ENCODE measurements around the gene ABCA10.

ABCA10 gene

DNA sequence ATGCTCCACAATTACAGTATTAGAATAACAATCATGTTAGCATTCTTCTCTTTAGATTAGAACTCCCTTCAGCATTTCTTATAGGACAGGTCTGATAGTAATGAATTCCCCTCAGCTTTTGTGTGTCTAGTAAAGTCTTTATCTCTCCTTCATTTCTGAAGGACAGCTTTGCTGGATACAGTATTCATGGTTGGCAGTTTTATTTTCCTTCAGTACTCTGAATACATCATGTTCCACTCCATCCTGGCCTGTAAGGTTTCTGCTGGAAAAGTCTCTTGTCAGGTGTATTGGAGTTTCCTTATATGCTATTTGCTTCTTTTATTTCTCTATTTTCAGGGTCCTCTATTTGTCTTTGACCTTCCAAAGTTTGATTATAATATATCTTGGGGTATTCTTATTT lies 4.0 kb upstream of the ABCA10 start:
- H3K27ac Mint-ChIP-seq: no peak overlapping the region
- H3K27me3 Mint-ChIP-seq (ENCODE audit: low read depth, poor library complexity): peaks cover 5% of the 10 kb centered on the region
- H3K4me1 Mint-ChIP-seq: peaks cover 4% of the 10 kb centered on the region
- peaks cover 27% of the 10 kb centered on the region for H3K9me3 Mint-ChIP-seq
- no peak for DNase-seq
- TF ChIP-seq, protein P1, sequence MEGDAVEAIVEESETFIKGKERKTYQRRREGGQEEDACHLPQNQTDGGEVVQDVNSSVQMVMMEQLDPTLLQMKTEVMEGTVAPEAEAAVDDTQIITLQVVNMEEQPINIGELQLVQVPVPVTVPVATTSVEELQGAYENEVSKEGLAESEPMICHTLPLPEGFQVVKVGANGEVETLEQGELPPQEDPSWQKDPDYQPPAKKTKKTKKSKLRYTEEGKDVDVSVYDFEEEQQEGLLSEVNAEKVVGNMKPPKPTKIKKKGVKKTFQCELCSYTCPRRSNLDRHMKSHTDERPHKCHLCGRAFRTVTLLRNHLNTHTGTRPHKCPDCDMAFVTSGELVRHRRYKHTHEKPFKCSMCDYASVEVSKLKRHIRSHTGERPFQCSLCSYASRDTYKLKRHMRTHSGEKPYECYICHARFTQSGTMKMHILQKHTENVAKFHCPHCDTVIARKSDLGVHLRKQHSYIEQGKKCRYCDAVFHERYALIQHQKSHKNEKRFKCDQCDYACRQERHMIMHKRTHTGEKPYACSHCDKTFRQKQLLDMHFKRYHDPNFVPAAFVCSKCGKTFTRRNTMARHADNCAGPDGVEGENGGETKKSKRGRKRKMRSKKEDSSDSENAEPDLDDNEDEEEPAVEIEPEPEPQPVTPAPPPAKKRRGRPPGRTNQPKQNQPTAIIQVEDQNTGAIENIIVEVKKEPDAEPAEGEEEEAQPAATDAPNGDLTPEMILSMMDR (IDR thresholded peaks at IDR 0.05): no peak
- H3K4me3 Mint-ChIP-seq: no peak overlapping the region
- peaks cover 8% of the 10 kb centered on the region for H3K36me3 Mint-ChIP-seq (ENCODE audit: low read depth)

DNA sequence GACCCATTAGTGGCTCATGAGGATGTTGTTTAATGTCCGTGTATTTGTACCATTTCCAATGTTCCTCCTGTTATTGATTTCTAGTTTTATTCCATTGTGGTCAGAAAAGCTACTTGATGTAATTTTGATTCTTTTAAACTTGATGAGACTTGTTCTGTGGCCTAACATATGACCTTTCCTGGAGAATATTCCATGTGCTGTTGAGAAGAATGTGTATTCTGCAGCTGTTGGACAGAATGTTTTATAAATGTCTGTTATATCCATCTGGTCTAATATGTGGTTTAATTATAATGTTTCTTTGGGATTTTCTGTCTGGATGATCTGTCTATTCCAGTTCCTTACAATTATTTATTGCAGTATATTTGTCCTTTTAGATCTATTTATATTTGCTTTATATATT lies 2.9 kb upstream of the ABCA10 start:
- H3K27me3 Mint-ChIP-seq (ENCODE audit: low read depth, poor library complexity): peaks cover 7% of the 10 kb centered on the region
- TF ChIP-seq, protein P1 (IDR thresholded peaks at IDR 0.05): no peak
- peaks cover 4% of the 10 kb centered on the region for H3K4me1 Mint-ChIP-seq
- H3K4me3 Mint-ChIP-seq: no peak overlapping the region
- no peak for DNase-seq
- H3K9me3 Mint-ChIP-seq: peaks cover 27% of the 10 kb centered on the region
- H3K36me3 Mint-ChIP-seq (ENCODE audit: low read depth): peaks cover 8% of the 10 kb centered on the region
- no peak overlapping the region for H3K27ac Mint-ChIP-seq

GRCh38 chr17:69230939-69231338 lies 2.3 kb upstream of the ABCA10 start:
- H3K36me3 Mint-ChIP-seq (ENCODE audit: low read depth): peaks cover 8% of the 10 kb centered on the region
- H3K9me3 Mint-ChIP-seq: peaks cover 27% of the 10 kb centered on the region
- H3K4me1 Mint-ChIP-seq: peaks cover 4% of the 10 kb centered on the region
- H3K4me3 Mint-ChIP-seq: no peak overlapping the region
- DNase-seq: no peak
- H3K27ac Mint-ChIP-seq: no peak overlapping the region
- H3K27me3 Mint-ChIP-seq (ENCODE audit: low read depth, poor library complexity): peaks cover 7% of the 10 kb centered on the region
- TF ChIP-seq, protein P1 (IDR thresholded peaks at IDR 0.05): no peak

GRCh38 chr17:69228018-69228417 lies 606 bp downstream of the ABCA10 start:
- DNase-seq: no peak
- H3K27me3 Mint-ChIP-seq (ENCODE audit: low read depth, poor library complexity): peaks cover 7% of the 10 kb centered on the region
- H3K4me3 Mint-ChIP-seq: no peak overlapping the region
- TF ChIP-seq, protein P1 (IDR thresholded peaks at IDR 0.05): no peak
- no peak overlapping the region for H3K27ac Mint-ChIP-seq
- H3K36me3 Mint-ChIP-seq (ENCODE audit: low read depth): peaks cover 5% of the 10 kb centered on the region
- peaks cover 19% of the 10 kb centered on the region for H3K9me3 Mint-ChIP-seq
- H3K4me1 Mint-ChIP-seq: peaks cover 9% of the 10 kb centered on the region

- no peak for DNase-seq
- Mint-ChIP-seq H3K27ac (no peak overlapping the region), H3K27me3 (ENCODE audit: low read depth, poor library complexity) (peaks cover 7% of the 10 kb centered on the region)
These were observed 1.1 kb downstream of the ABCA10 start for GRCh38 chr17:69227541-69227940.

DNA sequence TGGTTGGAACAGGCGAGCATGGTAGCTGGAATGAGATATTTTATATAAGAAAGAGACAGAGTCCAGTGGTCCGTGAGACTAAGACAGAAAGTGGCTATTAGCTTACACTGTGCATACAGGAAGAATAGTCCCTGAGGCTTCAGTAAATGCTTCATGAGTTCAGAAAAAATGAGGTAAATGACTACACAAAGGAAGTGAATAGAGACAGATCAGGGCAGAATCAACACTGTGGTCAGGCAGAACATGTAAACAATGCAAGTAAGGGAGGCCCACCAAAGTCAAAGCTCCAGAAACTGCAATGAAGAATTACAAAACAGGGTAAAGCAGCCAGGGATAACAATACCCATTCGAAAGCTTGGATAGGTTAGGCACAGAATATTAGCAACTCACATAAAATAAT lies 4.8 kb downstream of the ABCA10 start:
- H3K36me3 Mint-ChIP-seq (ENCODE audit: low read depth): no peaks in the 10 kb centered on the region
- H3K9me3 Mint-ChIP-seq: no peaks in the 10 kb centered on the region
- TF ChIP-seq, protein P1 (IDR thresholded peaks at IDR 0.05): no peak
- peak overlapping the region; percentile 10 for H3K27ac Mint-ChIP-seq
- H3K4me1 Mint-ChIP-seq: peaks cover 16% of the 10 kb centered on the region
- DNase-seq: no peak
- H3K4me3 Mint-ChIP-seq: no peak overlapping the region
- H3K27me3 Mint-ChIP-seq (ENCODE audit: low read depth, poor library complexity): peaks cover 2% of the 10 kb centered on the region

More at GRCh38 chr17:69227541-69227940, 1.1 kb downstream of the ABCA10 start:
- Mint-ChIP-seq H3K4me3 (no peak overlapping the region), H3K4me1 (peaks cover 9% of the 10 kb centered on the region), H3K36me3 (ENCODE audit: low read depth) (peaks cover under 1% of the 10 kb centered on the region), H3K9me3 (peaks cover 14% of the 10 kb centered on the region)
- TF ChIP-seq, protein P1 (IDR thresholded peaks at IDR 0.05): no peak
